Trophoblast cell (in vitro differentiated cells and primary cell): ENCODE measurements around the gene CD40LG.

ENCODE experiments used
- DNase-seq, 2 donors: peaks; one replicate each; pipeline ENCODE4 v3.0.0-alpha.2; 2016
- H2AFZ ChIP-seq: 2 replicates; pipeline ENCODE4 v1.6.1; 2013; ENCODE audit warnings: low read length, moderate library complexity, mild to moderate bottlenecking; ENCODE audit not compliant: insufficient read depth, poor library complexity
- H2AK5ac ChIP-seq: 2 replicates; pipeline ENCODE4 v1.6.1; 2013; ENCODE audit warnings: mild to moderate bottlenecking, low read length
- H2BK120ac ChIP-seq: 2 replicates; pipeline ENCODE4 v1.6.1; 2013; ENCODE audit warnings: low read length, mild to moderate bottlenecking, moderate library complexity; ENCODE audit not compliant: insufficient read depth, poor library complexity
- H2BK12ac ChIP-seq: 2 replicates; pipeline ENCODE4 v1.6.1; 2013; ENCODE audit warnings: mild to moderate bottlenecking, low read length, moderate library complexity
- H2BK5ac ChIP-seq: 2 replicates; pipeline ENCODE4 v1.6.1; 2013; ENCODE audit warnings: low read length, low read depth, moderate library complexity, mild to moderate bottlenecking; ENCODE audit not compliant: poor library complexity
- H3K14ac ChIP-seq: 2 replicates; pipeline ENCODE4 v1.6.1; 2013; ENCODE audit warnings: mild to moderate bottlenecking, low read length
- H3K18ac ChIP-seq: 2 replicates; pipeline ENCODE4 v1.6.1; 2013; ENCODE audit warnings: mild to moderate bottlenecking, low read length
- H3K23ac ChIP-seq: 2 replicates; pipeline ENCODE4 v1.6.1; 2013; ENCODE audit warnings: low read length
- H3K27ac ChIP-seq: 2 replicates; pipeline ENCODE4 v1.5.1; 2013; ENCODE audit warnings: low read depth, mild to moderate bottlenecking, inconsistent platforms, low read length, moderate library complexity
- H3K27me3 ChIP-seq: 2 replicates; pipeline ENCODE4 v1.6.1; 2013; ENCODE audit warnings: inconsistent platforms, mild to moderate bottlenecking, low read length, moderate library complexity; ENCODE audit not compliant: insufficient read depth
- H3K36me3 ChIP-seq, 2 experiments: 1 replicate in 1 of 2; 2 replicates in 1 of 2; pipeline ENCODE4 v1.6.1; 2013; ENCODE audit warnings: low read length in 2 of 2, mild to moderate bottlenecking in 2 of 2, moderate library complexity in 1 of 2; ENCODE audit not compliant: insufficient read depth in 2 of 2, control insufficient read depth in 1 of 2
- H3K4ac ChIP-seq: 2 replicates; pipeline ENCODE4 v1.6.1; 2013; ENCODE audit warnings: low read depth, mild to moderate bottlenecking, low read length, moderate library complexity
- H3K4me1 ChIP-seq, 2 experiments: 1 replicate in 1 of 2; 2 replicates in 1 of 2; pipeline ENCODE4 v1.6.1; 2013; ENCODE audit warnings: low read length in 2 of 2, mild to moderate bottlenecking in 2 of 2, moderate library complexity in 1 of 2; ENCODE audit not compliant: insufficient read depth in 2 of 2, control insufficient read depth in 1 of 2
- H3K4me2 ChIP-seq: 2 replicates; pipeline ENCODE4 v1.6.1; 2013; ENCODE audit warnings: inconsistent platforms, mild to moderate bottlenecking, low read length, moderate library complexity
- H3K4me3 ChIP-seq: 2 replicates; pipeline ENCODE4 v1.5.1; 2013; ENCODE audit warnings: mild to moderate bottlenecking, low read depth, low read length, inconsistent platforms
- H3K79me1 ChIP-seq: one replicate; pipeline ENCODE4 v1.6.1; 2013; ENCODE audit warnings: low read length
- H3K79me2 ChIP-seq: 2 replicates; pipeline ENCODE4 v1.6.1; 2013; ENCODE audit warnings: low read length, mild to moderate bottlenecking; ENCODE audit not compliant: control insufficient read depth, insufficient read depth, poor library complexity
- H3K9ac ChIP-seq: 2 replicates; pipeline ENCODE4 v1.6.1; 2013; ENCODE audit warnings: mild to moderate bottlenecking, low read length
- H3K9me3 ChIP-seq: 2 replicates; pipeline ENCODE4 v1.6.1; 2013; ENCODE audit warnings: low read depth, mild to moderate bottlenecking, control low read depth, inconsistent platforms, low read length; ENCODE audit not compliant: insufficient read depth
- H4K12ac ChIP-seq: 2 replicates; pipeline ENCODE4 v1.6.1; 2013; ENCODE audit warnings: low read depth, mild to moderate bottlenecking, low read length, moderate library complexity
- H4K8ac ChIP-seq: 2 replicates; pipeline ENCODE4 v1.6.1; 2013; ENCODE audit warnings: low read depth, mild to moderate bottlenecking, low read length, moderate library complexity
- H4K91ac ChIP-seq: one replicate; pipeline ENCODE4 v1.6.1; 2013; ENCODE audit warnings: low read depth, mild to moderate bottlenecking, low read length, moderate library complexity
- WGBS: extraction: QIAGEN DNeasy Blood & Tissue Kit; methylation state at CpG from one replicate; pipeline ENCODE4 v1.1.7; 2013; ENCODE audit warnings: missing lambda C conversion rate; ENCODE audit not compliant: insufficient read length, insufficient coverage; ENCODE audit errors: extremely low coverage; 5-methylcytosine and 5-hydroxymethylcytosine counted together

Gene CD40LG

DNA sequence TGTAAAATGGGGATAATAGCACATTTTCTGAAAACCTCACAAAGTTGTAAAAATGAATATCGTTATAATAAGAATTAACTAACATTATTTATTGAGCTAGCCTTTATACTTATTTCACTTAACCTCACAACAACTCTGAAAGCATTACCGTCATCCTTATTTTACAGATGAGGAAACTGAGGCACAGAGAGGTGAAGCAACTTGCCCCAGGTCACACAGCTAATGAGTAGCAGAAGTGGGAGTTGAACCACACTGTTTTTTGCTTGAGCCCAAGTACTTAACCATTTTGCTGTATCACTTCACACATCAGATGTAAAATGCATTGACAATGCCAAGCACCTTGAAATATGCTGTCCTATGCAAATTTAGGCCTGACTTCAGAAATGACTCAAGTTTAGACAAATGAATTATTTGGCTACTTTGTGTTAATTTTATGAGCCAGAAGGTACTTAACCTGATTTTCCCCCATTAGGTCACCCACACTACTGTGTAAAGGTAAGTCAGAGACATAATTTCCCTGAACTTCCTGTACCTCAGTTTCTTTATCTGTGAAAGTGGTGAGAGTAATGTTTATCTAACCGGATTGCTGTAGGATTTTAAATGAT, 23.1 kb downstream of the CD40LG start:
- Histone ChIP-seq H4K12ac (no peak overlapping the region), H3K4me3 (no peak overlapping the region)

DNA sequence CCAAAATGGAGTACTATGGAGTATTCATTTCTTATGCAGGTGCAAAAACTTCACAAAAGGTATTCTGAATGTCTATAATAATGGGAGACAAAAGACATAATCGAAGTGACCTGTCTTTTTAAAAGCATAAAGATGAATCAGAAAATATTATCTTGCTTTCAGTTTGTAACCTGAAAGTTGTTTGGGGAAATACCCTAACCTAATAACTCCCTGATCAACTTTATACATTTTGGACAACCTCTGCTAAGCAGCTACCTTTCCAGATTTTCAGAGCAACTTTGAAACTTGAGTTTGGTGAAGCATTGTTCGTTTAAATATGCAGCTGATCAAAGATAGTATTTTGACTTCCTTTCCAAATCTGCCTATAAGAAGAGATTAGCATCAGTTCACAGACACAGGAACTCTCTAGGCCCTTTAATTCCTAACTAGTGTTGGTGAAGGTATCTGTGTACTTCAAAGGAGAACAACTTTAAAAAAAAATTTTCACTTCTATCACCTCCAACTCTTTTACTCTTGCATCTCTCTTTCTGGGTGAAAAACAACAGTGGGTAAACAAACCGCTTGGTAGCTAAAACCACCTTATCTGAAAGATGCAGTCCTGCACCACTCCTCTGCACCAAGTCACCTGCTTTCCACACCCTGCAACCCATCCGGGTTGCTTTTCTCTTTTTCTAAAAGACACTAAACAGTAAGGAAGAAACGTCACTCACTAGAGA, 26.5 kb downstream of the CD40LG start:
- no peak overlapping the region for H3K27ac ChIP-seq
- H3K9ac ChIP-seq, result no peak overlapping the region
- H4K12ac ChIP-seq, result no peak overlapping the region
- H3K23ac ChIP-seq, result no peak overlapping the region
- H3K14ac ChIP-seq, result no peak overlapping the region
- H2AK5ac ChIP-seq, result no peak overlapping the region
- H3K4ac ChIP-seq, result no peak overlapping the region
- H4K91ac ChIP-seq, result no peak overlapping the region
- no peaks in the 10 kb centered on the region for H3K27me3 ChIP-seq
- no CpG with 5 or more reads among the region's 5 CpGs for WGBS
- H3K18ac ChIP-seq, result no peak overlapping the region
- no peak overlapping the region for H4K8ac ChIP-seq
- H3K79me1 ChIP-seq, result no peaks in the 10 kb centered on the region
- no peak overlapping the region for H2AFZ ChIP-seq
- H2BK120ac ChIP-seq, result no peak overlapping the region
- DNase-seq, result no peak
- no peak overlapping the region for H3K4me2 ChIP-seq
- no peaks in the 10 kb centered on the region for H3K79me2 ChIP-seq
- no peaks in the 10 kb centered on the region for H3K9me3 ChIP-seq
- H3K4me1 ChIP-seq, result no peaks in the 10 kb centered on the region
- no peak overlapping the region for H2BK12ac ChIP-seq
- H3K36me3 ChIP-seq, result no peaks in the 10 kb centered on the region
- no peak overlapping the region for H3K4me3 ChIP-seq
- H2BK5ac ChIP-seq, result no peak overlapping the region

More for the DNA sequence above, 23.1 kb downstream of the CD40LG start:
- H3K36me3 ChIP-seq, result no peaks in the 10 kb centered on the region
- no peak overlapping the region for H3K4me2 ChIP-seq
- H3K9me3 ChIP-seq, result no peaks in the 10 kb centered on the region
- H3K79me2 ChIP-seq, result no peaks in the 10 kb centered on the region
- WGBS, result no CpG with 5 or more reads among the region's 3 CpGs
- H3K4ac ChIP-seq, result no peak overlapping the region
- no peak overlapping the region for H3K23ac ChIP-seq
- no peak overlapping the region for H3K9ac ChIP-seq
- no peak overlapping the region for H4K8ac ChIP-seq
- H4K91ac ChIP-seq, result no peak overlapping the region
- H2AFZ ChIP-seq, result no peak overlapping the region
- no peak overlapping the region for H3K18ac ChIP-seq
- H2AK5ac ChIP-seq, result no peak overlapping the region
- no peak overlapping the region for H3K27ac ChIP-seq
- DNase-seq, result no peak
- H2BK12ac ChIP-seq, result no peak overlapping the region
- no peak overlapping the region for H2BK120ac ChIP-seq
- no peak overlapping the region for H2BK5ac ChIP-seq
- H3K79me1 ChIP-seq, result no peaks in the 10 kb centered on the region
- no peak overlapping the region for H3K14ac ChIP-seq
- no peaks in the 10 kb centered on the region for H3K4me1 ChIP-seq
- H3K27me3 ChIP-seq, result no peaks in the 10 kb centered on the region

DNA sequence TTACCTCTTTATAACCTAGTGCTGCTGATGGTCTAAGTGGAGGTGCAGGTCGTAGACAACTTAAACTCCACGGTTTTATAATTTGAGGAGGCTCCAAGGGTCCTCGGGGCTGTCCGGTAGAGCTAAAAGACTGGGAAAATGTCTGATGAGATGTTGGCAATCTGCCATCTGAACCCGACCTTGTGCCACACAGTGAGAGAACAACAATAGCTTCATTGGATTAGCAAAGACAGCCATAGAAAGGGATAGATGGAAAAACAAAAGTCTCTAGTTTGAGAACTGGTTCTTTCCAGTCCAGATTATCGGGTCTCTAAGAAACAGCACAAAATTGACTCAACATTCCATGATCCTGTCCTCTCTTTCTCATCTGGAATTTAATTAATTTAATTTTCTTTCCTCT, 31.6 kb downstream of the CD40LG start:
- no peak overlapping the region for H4K12ac ChIP-seq
- no peak overlapping the region for H3K27ac ChIP-seq
- H2BK12ac ChIP-seq, result no peak overlapping the region
- no peaks in the 10 kb centered on the region for H3K9me3 ChIP-seq
- H3K27me3 ChIP-seq, result no peaks in the 10 kb centered on the region
- no peak overlapping the region for H2BK5ac ChIP-seq
- no peak overlapping the region for H3K4me2 ChIP-seq
- H3K14ac ChIP-seq, result no peak overlapping the region
- no peaks in the 10 kb centered on the region for H3K79me2 ChIP-seq
- no peak for DNase-seq
- no peak overlapping the region for H2BK120ac ChIP-seq
- no peaks in the 10 kb centered on the region for H3K36me3 ChIP-seq
- H4K91ac ChIP-seq, result no peak overlapping the region
- H3K4me3 ChIP-seq, result no peak overlapping the region
- no peaks in the 10 kb centered on the region for H3K4me1 ChIP-seq
- H3K18ac ChIP-seq, result no peak overlapping the region
- no peak overlapping the region for H3K4ac ChIP-seq
- no peak overlapping the region for H4K8ac ChIP-seq
- no peak overlapping the region for H2AFZ ChIP-seq
- no peak overlapping the region for H3K9ac ChIP-seq
- WGBS, result no CpG with 5 or more reads among the region's 6 CpGs
- H2AK5ac ChIP-seq, result no peak overlapping the region
- H3K23ac ChIP-seq, result no peak overlapping the region
- H3K79me1 ChIP-seq, result no peaks in the 10 kb centered on the region

DNA sequence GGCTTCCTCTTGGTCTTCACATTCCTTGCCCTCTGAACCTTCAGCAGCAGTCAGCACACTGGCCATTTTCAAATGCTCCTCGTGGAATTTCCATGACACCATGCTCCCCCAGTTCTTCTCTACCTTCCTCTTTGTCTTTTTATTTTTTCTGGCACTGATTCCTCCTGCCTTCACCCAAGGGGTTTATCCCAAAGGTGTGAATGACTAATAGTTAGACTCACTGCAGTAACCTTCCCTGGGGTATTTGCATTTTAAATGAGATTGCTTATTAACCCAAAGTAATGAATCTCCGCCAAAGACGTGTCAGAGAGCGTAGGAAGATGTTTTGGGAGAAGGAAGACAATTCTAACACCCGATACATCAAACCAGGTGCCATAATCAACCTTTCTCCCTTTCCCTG, 36.2 kb downstream of the CD40LG start:
- no peaks in the 10 kb centered on the region for H3K79me2 ChIP-seq
- H3K18ac ChIP-seq, result no peak overlapping the region
- no peak overlapping the region for H2AK5ac ChIP-seq
- no peak overlapping the region for H3K27ac ChIP-seq
- no peak overlapping the region for H2AFZ ChIP-seq
- H3K4ac ChIP-seq, result no peak overlapping the region
- WGBS, result no CpG with 5 or more reads among the region's 5 CpGs
- no peak overlapping the region for H3K4me2 ChIP-seq
- no peaks in the 10 kb centered on the region for H3K36me3 ChIP-seq
- H3K23ac ChIP-seq, result no peak overlapping the region
- H2BK12ac ChIP-seq, result no peak overlapping the region
- H4K12ac ChIP-seq, result no peak overlapping the region
- H4K91ac ChIP-seq, result no peak overlapping the region
- no peak overlapping the region for H3K9ac ChIP-seq
- H3K79me1 ChIP-seq, result no peaks in the 10 kb centered on the region
- H2BK5ac ChIP-seq, result no peak overlapping the region
- no peak overlapping the region for H3K4me3 ChIP-seq
- H3K14ac ChIP-seq, result no peak overlapping the region
- no peak overlapping the region for H4K8ac ChIP-seq
- H3K4me1 ChIP-seq, result peaks cover 0 to 1% of the 10 kb centered on the region in 2 experiments
- H3K9me3 ChIP-seq, result no peaks in the 10 kb centered on the region
- DNase-seq, result no peak
- no peaks in the 10 kb centered on the region for H3K27me3 ChIP-seq
- no peak overlapping the region for H2BK120ac ChIP-seq
